NCI-H2029 treated with DMSO at 0.1 percent for 48 hours (cell line): ENCODE data around the gene CTPS2.

Experiments
- DNase-seq: peaks from one replicate; lab custom pipeline; 2025; lab: John Stamatoyannopoulos, UW

Gene CTPS2

GRCh38 chrX:16714504-16714903, 2.0 kb upstream of the CTPS2 start:
- DNase-seq, result no peak

DNA sequence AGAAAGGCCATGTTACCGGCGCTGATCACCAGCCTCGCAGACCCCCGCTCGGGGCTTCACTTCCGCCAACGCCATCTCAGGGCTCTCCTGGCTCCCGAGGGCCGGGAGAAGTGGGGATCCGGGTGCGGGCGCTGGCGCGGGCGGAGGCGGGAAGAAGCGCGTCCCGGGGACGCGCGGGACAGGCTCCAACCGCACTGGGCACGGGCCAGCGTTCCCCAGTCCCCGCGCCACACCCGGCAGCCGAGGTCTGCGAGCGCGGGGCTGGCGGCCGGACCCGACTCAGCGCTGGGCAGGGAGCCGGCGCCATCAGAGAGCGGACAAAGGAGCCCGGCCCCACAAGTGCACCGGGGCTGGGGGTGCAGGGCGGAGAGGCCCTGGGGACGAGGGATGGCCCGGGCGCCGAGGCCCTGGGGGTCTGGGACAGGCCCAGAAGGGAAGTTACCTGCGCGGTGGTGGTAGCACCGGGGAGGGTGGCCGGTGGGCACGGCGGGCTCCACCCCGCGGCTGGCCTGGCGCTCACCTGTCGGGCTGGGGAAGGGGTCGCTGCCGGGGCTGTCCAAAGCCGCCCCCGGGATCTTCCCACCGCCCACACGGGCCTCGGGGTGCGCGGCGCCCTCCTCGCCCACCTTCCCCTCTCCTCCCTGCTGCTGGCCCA, 449 bp downstream of the CTPS2 start:
- DNase-seq, result no peak

- DNase-seq, result no peak
These were observed 1.2 kb downstream of the CTPS2 start for GRCh38 chrX:16711219-16711811.

- no peak for DNase-seq
These were observed 4.5 kb downstream of the CTPS2 start for GRCh38 chrX:16708016-16708415.

GRCh38 chrX:16705370-16705769, 7.1 kb downstream of the CTPS2 start:
- DNase-seq, result no peak

DNA sequence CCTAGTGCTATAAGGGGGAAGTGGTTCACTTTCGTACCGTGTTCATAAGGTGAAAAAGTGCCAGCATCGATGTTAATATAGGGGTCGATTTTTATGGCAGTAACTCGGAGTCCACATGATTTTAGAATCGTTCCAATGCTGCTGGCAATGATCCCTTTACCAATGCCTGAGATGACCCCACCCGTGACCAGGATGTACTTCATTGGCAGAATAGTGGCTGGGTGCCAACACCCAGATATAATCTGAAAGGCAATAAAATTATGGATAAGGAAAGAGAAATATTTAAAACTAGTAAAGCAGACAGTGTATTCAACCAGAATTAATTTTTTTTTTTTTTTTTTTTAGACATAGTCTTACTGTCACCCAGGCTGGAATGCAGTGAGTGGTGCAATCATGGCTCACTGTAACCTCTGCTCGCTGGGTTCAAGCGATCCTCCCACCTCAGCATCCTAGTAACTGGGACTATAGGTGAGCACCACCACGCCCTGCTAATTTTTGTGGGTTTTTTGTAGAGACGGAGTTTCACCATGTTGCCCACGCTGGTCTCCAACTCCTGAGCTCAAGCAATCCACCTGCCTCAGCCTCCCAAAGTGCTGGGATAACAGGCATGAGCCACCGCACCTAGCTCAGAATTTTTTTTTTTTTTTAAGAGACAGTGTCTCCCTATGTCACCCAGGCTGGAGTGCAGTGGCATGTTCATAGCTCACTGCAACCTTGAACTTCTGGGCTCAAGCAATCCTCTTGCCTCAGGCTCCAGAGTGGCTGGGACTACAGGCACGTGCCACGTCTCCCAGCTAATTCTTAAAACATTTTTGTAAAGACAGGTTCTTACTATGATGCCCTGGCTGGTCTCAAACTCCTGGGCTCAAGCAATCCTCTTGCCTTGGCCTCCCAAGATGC, 9.5 kb downstream of the CTPS2 start:
- DNase-seq, result no peak

DNA sequence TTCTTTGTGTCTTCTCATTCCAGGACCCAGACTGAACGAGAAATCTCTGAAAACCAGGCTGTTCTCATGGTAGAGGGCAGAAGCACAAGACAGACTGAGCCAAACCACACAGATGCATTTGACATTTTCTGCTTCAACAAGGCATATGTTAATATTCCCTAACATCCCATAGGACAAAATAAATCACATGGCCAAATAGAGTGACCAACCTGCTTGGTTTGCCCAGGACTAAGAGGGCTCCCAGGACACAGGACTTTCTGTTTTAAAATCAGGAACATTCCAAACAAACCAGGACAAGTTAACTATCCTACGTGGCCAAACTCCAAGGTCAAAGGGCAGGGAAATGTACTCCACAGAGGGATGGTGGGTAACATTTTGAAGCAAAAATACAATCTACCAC, 11.7 kb downstream of the CTPS2 start:
- no peak for DNase-seq

- no peak for DNase-seq
These were observed 13.1 kb downstream of the CTPS2 start for GRCh38 chrX:16699389-16699788.

- no peak for DNase-seq
These were observed 15.5 kb downstream of the CTPS2 start for GRCh38 chrX:16696956-16697355.

DNA sequence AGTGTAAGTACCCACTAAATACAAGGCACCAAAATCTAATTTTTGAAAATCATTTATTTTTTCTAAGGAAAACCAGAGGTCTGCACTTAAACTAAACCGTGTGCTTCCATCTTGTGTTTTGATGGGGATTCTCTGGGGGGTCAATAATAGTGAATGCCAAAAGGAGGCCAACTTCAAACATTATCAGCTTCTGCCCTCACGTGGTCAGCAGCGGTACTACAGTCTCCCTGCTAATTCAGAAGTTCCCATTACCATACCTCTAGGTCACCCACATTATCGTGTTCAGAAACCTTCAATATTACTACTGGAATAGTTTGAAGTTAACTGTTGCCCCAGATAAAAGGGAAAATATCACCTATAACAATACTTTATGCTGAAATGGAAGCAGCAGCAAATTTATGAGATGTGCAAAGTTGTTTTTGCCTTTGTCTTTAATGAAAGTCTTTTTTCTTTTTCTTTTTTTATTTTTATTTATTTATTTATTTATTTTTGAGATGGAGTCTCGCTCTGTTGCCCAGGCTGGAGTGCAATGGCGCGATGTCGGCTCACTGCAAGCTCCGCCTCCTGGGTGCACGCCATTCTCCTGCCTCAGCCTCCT, 17.3 kb downstream of the CTPS2 start:
- no peak for DNase-seq

DNA sequence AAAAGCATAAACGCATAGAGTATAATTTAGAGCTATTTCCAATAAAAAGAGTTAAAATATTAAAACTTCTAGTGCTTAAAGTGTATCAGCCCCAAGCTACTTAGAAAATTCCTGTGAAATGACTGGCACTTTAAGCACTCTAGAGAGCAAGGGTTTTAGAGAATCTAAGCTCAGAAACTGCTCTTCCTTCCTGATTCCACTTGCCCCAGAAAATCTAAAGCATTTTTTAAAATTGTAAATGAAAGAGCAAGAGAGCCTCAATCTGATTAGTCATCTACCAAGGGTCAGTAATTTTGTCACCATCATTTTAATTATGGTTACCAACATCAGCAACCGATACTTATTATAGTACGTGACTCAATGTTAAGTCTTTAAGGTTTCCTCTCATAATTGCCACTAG, 25.0 kb downstream of the CTPS2 start:
- no peak for DNase-seq

- no peak for DNase-seq
These were observed 29.3 kb downstream of the CTPS2 start for GRCh38 chrX:16683007-16683664.

- no peak for DNase-seq
These were observed 33.8 kb downstream of the CTPS2 start for GRCh38 chrX:16678689-16679088.

DNA sequence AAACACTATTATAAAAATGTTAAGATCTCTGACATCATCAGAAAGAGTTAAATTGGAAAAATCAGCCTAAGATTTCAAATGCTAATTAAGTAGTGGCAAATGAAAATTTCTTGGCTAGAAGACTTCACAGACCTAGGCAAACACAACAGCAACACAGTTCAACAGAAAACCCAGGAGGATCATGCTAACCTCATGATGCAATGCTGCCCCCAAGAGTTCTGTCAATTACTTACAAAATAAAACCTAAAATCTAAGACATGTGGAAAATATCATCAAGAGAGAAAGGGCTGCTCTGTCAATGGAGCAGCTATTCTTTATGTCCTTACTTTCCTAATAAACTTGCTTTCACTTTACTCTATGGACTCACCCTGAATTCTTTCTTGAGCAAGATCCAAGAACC, 41.5 kb downstream of the CTPS2 start:
- DNase-seq, result no peak

DNA sequence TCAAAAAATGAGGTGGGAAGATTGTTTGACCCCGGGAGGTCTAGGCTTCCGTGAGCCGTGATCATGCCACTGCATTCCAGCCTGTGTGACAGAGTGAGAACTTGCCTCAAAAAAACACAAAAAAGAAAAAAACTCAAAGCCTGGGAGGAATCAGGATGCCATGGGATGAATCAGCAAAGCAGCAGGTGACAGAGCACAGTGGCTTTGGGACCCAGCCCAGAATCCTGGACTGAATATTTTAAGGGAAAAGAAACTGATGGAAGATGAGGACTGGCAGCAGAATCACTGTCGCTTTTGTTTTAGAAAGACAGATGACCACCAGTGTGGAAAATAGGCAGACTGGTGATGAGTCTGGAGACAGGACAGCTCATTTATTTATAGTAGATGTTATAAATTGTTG, 45.9 kb downstream of the CTPS2 start:
- no peak for DNase-seq

DNA sequence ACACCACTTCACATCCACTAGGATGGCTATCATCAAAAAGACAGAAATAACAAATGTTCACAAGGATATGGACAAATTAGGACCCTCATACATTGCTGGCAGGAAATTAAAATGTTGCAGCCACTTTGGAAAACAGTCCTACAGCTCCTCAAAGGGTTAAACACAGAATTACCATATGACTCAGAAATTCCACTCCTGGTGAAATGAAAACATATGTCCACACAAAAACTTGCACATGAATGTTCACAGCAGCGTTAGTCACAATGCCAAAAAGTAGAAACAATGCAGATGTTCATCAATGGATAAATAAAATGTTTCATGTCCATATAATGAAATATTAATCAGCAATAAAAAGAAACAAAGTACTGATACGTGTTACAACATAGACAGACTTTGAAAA, 47.4 kb downstream of the CTPS2 start:
- DNase-seq, result no peak

DNA sequence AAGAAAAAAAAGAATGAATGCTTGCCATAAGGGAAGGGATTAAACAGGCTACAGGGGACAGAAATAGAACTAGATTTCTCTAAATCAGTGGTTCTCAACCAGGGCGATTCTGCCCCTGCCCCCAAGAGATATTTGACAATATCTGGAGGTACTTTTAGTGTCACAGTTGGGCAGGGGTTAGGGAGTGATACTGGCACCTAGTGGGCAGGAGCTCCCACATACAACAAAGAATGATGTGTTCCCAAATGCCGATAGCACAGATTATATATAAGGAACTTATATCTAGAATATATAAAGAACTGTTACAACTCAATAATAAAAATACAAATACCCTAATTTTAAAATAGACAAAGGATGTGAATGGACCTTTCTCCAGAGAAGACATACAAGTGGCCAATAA, 47.8 kb downstream of the CTPS2 start:
- DNase-seq, result no peak

DNA sequence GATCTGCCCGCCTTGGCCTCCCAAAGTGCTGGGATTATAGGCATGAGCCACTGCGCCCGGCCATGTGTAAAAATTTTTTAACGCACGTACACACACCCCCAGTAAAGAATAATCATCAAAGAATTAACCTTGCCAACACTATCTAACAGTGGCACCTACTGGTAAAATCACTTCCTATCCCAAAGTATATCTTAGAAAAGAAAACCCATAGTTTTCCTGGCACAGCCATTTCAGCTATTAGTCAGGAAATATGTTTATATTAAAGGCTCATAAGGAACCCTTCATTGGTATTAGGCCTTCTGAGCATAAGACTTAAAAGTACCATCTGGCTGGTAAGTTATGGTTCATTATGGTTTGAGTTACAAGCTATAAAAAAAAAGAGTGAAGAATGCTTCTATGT, 48.4 kb downstream of the CTPS2 start:
- DNase-seq, result no peak

- DNase-seq, result no peak
These were observed 50.1 kb downstream of the CTPS2 start for GRCh38 chrX:16662402-16662801.

DNA sequence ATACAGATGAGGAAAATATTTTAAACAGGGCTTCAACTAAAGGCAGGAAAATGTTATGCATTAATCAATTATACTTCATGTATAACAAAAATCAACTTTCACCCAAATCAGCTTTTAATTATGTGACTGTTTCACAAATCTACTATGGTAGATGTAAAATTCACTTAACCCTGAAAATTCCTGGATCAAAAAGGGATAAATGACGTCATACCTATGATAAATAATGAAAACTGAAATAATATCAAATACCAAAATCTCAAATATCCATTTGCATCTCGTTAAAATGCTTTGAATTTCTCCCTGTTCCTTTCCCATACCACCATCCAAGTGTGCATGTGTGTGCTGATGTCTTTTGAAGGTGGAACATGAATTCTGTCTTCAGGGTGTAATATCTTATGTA, 51.0 kb downstream of the CTPS2 start:
- DNase-seq, result no peak

- no peak for DNase-seq
These were observed 53.1 kb downstream of the CTPS2 start for GRCh38 chrX:16659321-16659720.

- no peak for DNase-seq
These were observed 54.2 kb downstream of the CTPS2 start for GRCh38 chrX:16658284-16658683.
